Measurements from ENCODE around the gene AKT2.

The AKT2 gene

GRCh38 chr19:40205760-40206159 is 79.4 kb downstream of the AKT2 start:
- no peak for DNase-seq (ENCODE audit: low spot score)
- TF ChIP-seq CTCF (IDR thresholded peaks at IDR 0.05; ENCODE audit: extremely low read depth, missing control alignments): no peak

GRCh38 chr19:40204381-40204780 is 80.8 kb downstream of the AKT2 start:
- no peak for TF ChIP-seq CTCF (IDR thresholded peaks at IDR 0.05; ENCODE audit: extremely low read depth, missing control alignments)
- no peak for DNase-seq (ENCODE audit: low spot score)

- TF ChIP-seq CTCF (IDR thresholded peaks at IDR 0.05; ENCODE audit: extremely low read depth, missing control alignments): no peak
- DNase-seq (ENCODE audit: low spot score): no peak
These were observed 84.6 kb downstream of the AKT2 start for GRCh38 chr19:40200341-40201099.

GRCh38 chr19:40198272-40198990 is 86.7 kb downstream of the AKT2 start:
- TF ChIP-seq CTCF (IDR thresholded peaks at IDR 0.05; ENCODE audit: extremely low read depth, missing control alignments): no peak
- DNase-seq (ENCODE audit: low spot score): no peak

GRCh38 chr19:40193587-40193849 is 91.6 kb downstream of the AKT2 start:
- TF ChIP-seq CTCF (IDR thresholded peaks at IDR 0.05; ENCODE audit: extremely low read depth, missing control alignments): no peak
- DNase-seq (ENCODE audit: low spot score): no peak

- TF ChIP-seq CTCF (IDR thresholded peaks at IDR 0.05; ENCODE audit: extremely low read depth, missing control alignments): no peak
- no peak for DNase-seq (ENCODE audit: low spot score)
These were observed 92.2 kb downstream of the AKT2 start for GRCh38 chr19:40192758-40193586.
